ENCODE measurements around the gene CCL24.
"Not testable (repeated sequence)": the region's sequence is repeated elsewhere in the genome, so short reads cannot be mapped to it uniquely, and the experiment has no call there.

CCL24 gene

DNA sequence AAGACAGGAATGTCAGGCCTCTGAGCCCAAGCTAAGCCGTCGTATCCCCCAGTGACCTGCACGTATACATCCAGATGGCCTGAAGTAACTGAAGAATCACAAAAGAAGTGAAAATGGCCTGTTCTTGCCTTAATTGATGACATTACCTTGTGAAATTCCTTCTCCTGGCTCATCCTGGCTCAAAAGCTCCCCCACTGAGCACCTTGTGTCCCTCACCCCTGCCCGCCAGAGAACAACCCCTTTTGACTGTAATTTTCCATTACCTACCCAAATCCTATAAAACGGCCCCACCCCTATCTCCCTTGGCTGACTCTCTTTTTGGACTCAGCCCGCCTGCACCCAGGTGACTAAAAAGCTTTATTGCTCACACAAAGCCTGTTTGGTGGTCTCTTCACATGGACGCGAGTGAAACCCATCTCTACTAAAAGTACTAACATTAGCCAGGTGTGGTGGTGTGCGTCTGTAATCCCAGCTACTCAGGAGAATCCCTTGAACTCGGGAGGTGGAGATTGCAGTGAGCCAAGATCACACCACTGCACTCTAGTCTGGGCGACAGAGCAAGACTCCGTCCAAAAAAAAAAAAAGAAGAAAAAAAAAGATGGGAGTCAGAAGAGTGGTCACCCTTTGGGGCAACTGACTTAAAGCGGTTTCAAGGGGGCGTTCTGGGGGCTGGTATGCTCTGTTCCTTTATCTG is 25.3 kb downstream of the CCL24 start:
- FAIRE-seq; DNase-seq (ENCODE audit: low spot score): not testable (repeated sequence)

GRCh38 chr7:75783058-75783457 is 30.5 kb downstream of the CCL24 start:
- not testable (repeated sequence) for DNase-seq (ENCODE audit: low spot score); FAIRE-seq

GRCh38 chr7:75780647-75781273 is 32.8 kb downstream of the CCL24 start:
- not testable (repeated sequence) for FAIRE-seq; DNase-seq (ENCODE audit: low spot score)

DNA sequence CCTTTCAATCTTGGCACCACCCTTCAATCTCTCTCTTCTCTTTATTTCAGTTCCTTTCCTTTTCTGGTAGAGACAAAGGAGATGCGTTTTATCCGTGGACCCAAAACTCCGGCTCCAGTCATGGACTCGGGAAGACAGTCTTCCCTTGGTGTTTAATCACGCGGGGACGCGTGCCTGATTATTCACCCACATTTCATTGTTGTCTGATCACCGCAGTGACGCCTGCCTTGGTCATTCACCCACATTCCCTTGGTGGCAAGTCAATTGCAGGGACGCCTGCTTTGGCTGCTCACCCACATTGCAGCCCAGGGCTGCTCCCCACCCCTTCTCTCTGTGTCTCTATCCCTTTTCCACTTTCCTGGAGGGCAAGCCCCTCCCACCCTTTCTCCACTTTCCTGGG is 34.1 kb downstream of the CCL24 start:
- DNase-seq (ENCODE audit: low spot score); FAIRE-seq: not testable (repeated sequence)

DNA sequence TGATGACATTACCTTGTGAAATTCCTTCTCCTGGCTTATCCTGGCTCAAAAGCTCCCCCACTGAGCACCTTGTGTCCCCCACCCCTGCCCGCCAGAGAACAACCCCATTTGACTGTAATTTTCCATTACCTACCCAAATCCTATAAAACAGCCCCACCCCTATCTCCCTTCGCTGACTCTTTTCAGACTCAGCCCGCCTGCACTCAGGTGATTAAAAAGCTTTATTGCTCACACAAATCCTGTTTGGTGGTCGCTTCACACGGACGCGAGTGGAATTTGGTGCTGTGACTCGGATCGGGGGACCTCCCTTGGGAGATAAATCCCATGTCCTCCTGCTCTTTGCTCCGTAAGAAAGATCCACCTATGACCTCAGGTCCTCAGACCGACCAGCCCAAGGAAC is 34.6 kb downstream of the CCL24 start:
- FAIRE-seq; DNase-seq (ENCODE audit: low spot score): not testable (repeated sequence)

GRCh38 chr7:75776295-75776971 is 37.2 kb downstream of the CCL24 start:
- peak; percentile 78 for DNase-seq (ENCODE audit: low spot score)
- peak; percentile 87 for FAIRE-seq

GRCh38 chr7:75773958-75774357 is 39.6 kb downstream of the CCL24 start:
- DNase-seq (ENCODE audit: low spot score); FAIRE-seq: not testable (repeated sequence)

- FAIRE-seq: no peak
- DNase-seq (ENCODE audit: low spot score): peak; percentile 36
Measured at GRCh38 chr7:75772081-75773077, 41.2 kb downstream of the CCL24 start, which contains the start of gene CCL26. CCL26 (minus strand) TSS chr7:75772211; CDS start chr7:75772176, 35 bp downstream.

DNA sequence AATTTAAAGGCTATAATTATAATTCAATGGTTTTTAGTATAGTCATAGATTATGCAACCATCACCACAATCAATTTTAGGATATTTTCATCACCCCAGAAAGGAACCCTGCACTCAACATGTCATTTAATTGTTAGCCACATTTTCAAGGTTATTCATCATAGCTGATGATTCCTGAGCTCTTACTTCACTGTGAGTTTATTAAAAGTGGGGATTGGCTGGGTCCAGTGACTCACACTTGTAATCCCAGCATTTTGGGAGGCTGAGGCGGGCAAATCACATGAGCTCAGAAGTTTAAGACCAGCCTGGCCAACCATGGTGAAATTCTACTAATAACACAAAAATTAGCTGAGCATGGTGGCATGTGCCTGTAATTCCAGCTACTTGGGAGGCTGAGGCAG is 42.4 kb downstream of the CCL24 start:
- no peak for DNase-seq (ENCODE audit: low spot score)
- FAIRE-seq: no peak

DNA sequence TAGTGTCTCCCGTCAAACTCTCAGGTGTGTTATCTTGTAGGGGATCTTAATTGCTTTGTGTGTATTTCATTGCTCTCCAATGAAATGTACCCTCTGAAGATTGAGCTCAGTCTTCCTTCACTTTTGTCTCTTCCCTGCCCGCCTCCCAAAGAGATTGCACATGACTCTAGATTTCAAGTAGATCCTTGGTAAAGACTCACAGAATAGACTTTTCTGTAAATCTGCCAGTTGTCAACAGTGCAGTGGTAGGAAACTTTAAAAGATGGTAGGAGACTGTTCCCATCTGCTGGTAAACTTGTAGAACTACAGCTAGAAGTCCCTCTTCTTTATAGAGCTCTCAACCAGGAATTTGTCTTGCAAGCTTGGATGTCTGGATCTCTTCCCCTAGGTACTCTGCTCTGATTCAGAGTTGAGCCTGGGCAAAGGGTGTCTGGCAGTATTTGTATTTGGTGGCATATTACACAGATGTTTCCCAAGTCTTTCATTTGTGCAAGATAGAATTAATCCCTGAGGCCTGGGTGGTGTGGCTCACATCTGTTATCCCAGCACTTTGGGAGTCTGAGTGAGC is 51.2 kb downstream of the CCL24 start:
- DNase-seq (ENCODE audit: low spot score) (peak; percentile 79), FAIRE-seq (peak; percentile 68)

DNA sequence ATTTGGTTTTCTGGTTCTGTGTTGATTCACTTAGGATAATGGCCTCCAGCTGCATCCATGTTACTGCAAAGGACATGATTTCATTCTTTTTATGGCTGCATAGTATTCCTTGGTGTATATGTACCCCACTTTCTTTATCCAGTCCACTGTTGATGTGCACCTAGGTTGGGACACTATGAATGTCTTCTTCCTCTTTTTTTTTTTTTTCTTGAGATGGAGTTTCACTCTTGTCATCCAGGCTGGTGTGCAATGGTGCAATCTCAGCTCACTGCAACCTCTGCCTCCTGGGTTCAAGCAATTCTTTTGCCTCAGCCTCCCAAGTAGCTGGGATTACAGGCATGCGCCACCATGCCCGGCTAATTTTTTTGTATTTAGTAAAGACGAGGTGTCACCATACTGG is 51.8 kb downstream of the CCL24 start:
- not testable (repeated sequence) for FAIRE-seq; DNase-seq (ENCODE audit: low spot score)
